ENCODE measurements around the gene GRAP2. TPM values are rescaled to one million over a fixed set of nuclear protein-coding genes. Genes with fewer than 3 reads are reported as not detected.

Gene GRAP2
- total RNA-seq, 4 donors from 2014 or later: 0.97 to 2.0 TPM; not detected in 2

DNA sequence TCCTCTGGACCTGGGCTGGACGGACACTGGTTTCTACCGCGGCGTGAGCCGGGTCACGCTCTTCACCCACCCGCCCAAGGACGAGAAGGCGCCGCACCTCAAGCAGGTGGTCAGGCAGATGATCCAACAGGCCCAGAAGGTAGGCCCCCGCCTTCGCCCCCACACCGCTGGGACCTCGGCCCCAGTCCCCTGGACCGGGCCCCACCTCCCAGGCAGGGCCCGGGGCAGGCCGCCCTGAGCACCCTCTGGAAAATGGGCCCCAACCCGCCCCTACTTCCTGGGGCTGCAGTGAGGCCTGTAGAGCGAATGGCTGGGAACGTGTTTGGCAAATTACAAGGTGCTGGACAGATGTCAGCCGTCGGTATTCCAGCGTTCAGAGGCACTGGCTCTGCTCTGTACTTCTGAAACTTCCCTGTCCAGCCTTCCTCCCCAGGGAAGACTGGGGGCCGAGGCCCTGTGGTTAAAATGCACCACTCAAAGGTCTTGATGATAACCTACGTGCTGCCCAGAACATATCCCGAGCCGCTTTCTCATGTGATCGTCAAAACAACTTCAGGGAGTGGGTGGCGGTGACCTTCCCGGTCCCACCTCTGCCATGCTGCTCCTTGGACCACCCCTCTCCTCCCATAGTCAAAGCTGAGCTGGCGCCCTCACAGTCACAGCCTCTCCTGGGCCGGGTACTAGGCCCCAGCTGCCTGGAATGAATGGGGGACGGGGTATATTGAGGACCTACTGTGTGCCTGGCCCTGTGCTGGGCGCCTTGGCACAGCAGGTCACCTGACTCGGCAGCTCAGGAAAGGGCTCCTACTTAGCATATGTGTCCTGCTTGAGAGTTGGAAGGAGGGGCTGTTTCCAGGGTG, 94.7 kb downstream of the GRAP2 start:
- H3K9me3 ChIP-seq: no peaks in the 10 kb centered on the region
- DNase-seq: no peak
- intact Hi-C loops (cut with DNase I; ENCODE audit: low total_unique reads): no loop called here
- no peak overlapping the region for H3K27ac ChIP-seq
- H3K36me3 ChIP-seq: no peaks in the 10 kb centered on the region
- H3K27me3 ChIP-seq: peaks cover 8 to 10% of the 10 kb centered on the region in 2 donors
- TF ChIP-seq POLR2A (IDR thresholded peaks at IDR 0.05): no peak
- TF ChIP-seq, protein P1, sequence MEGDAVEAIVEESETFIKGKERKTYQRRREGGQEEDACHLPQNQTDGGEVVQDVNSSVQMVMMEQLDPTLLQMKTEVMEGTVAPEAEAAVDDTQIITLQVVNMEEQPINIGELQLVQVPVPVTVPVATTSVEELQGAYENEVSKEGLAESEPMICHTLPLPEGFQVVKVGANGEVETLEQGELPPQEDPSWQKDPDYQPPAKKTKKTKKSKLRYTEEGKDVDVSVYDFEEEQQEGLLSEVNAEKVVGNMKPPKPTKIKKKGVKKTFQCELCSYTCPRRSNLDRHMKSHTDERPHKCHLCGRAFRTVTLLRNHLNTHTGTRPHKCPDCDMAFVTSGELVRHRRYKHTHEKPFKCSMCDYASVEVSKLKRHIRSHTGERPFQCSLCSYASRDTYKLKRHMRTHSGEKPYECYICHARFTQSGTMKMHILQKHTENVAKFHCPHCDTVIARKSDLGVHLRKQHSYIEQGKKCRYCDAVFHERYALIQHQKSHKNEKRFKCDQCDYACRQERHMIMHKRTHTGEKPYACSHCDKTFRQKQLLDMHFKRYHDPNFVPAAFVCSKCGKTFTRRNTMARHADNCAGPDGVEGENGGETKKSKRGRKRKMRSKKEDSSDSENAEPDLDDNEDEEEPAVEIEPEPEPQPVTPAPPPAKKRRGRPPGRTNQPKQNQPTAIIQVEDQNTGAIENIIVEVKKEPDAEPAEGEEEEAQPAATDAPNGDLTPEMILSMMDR (IDR thresholded peaks at IDR 0.05): no peak
- H3K4me3 ChIP-seq: no peak overlapping the region
- no peaks in the 10 kb centered on the region for H3K4me1 ChIP-seq

DNA sequence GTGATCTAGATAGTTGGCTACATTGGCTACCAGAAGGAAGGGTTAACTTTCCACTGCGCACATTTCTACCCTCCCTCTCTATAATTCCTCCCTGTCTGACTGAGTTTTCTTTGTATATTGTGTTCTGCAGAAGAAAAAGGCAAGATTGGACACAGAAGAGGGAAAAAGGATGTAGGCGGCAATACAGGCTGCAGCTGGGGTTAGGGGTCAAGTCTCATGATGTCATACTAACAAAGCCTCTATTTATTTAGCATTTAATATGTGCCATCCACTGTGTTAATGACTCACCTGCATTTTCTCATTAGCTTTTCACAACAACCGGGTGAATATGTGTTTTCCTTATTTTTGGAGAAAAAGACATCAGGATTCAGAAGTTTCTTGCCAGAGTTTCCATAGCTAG, 95.8 kb downstream of the GRAP2 start:
- DNase-seq: no peak
- H3K4me1 ChIP-seq: no peaks in the 10 kb centered on the region
- H3K36me3 ChIP-seq: no peaks in the 10 kb centered on the region
- no peak overlapping the region for H3K27ac ChIP-seq
- TF ChIP-seq POLR2A (IDR thresholded peaks at IDR 0.05): no peak
- TF ChIP-seq, protein P1 (IDR thresholded peaks at IDR 0.05): no peak
- peaks cover 8 to 10% of the 10 kb centered on the region in 2 donors for H3K27me3 ChIP-seq
- intact Hi-C loops (cut with DNase I; ENCODE audit: low total_unique reads): no loop called here
- H3K4me3 ChIP-seq: no peak overlapping the region
- no peaks in the 10 kb centered on the region for H3K9me3 ChIP-seq

DNA sequence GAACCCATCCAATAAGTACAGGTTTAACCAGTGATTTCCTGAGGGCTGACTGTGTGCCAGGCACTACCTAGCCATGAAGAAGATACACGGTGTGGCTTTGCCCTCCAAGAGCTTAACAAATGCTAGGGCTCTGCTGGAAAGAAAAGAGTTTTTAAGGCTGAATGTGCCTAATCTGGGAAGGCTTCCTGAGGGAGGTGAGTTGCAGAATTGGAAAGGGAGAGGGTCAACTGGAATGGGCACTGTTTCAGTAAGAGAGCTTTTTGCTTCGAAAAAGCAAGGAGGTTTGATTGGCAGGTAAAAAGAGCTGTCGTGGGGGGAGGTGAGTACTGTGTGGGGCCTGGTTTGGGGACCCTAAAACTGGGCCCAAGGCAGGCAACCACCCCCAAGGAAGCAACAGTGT, 96.5 kb downstream of the GRAP2 start:
- no peak for DNase-seq
- Histone ChIP-seq H3K27ac (no peak overlapping the region), H3K27me3 (peaks cover 8 to 10% of the 10 kb centered on the region in 2 donors), H3K9me3 (no peaks in the 10 kb centered on the region), H3K4me1 (no peaks in the 10 kb centered on the region), H3K4me3 (no peak overlapping the region), H3K36me3 (no peaks in the 10 kb centered on the region)
- intact Hi-C loops (cut with DNase I; ENCODE audit: low total_unique reads): no loop called here
- no peak for TF ChIP-seq POLR2A (IDR thresholded peaks at IDR 0.05)
- TF ChIP-seq, protein P1 (IDR thresholded peaks at IDR 0.05): no peak

DNA sequence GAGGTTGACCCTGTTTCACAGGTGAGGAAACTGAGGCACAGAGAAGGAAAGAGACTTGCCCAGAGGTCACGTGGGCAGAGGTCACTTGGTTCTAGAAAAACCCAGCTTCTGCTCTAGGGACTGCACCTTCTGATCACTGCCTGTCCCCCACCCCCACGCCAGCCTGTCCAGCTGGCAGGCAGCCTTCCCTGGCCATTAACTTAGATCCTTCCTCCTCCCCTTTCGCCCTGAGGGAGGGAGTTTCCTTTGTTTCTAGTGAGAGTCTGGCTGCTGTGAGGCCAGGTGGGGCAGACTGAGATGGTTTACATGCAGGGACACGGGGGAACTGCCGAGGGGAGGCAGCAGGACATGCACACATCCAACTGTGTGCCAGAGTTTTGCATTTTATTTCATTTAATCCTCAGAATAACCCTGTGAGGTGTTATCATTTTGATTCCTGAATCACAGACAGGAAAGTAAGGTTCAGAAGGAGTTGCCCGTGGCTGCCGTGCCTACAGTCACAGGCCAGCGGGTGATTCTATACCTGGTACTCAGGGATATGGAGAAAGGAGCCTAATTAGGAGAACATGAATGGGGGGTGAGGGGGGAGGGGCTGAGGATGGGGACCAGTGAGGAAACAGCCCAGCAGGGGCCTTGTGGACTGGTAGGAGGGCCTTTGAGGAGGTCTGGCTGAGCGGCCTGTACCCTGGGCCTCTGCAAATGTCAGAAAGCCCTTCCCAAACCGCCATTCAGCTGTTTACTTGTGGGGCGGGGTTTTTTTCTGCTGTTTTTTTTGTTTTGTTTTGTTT, 97.2 kb downstream of the GRAP2 start:
- H3K27ac ChIP-seq: no peak overlapping the region
- H3K9me3 ChIP-seq: no peaks in the 10 kb centered on the region
- H3K36me3 ChIP-seq: no peaks in the 10 kb centered on the region
- H3K4me1 ChIP-seq: no peaks in the 10 kb centered on the region
- TF ChIP-seq, protein P1 (IDR thresholded peaks at IDR 0.05): no peak
- TF ChIP-seq POLR2A (IDR thresholded peaks at IDR 0.05): no peak
- intact Hi-C loops (cut with DNase I; ENCODE audit: low total_unique reads): no loop called here
- peaks cover 8 to 10% of the 10 kb centered on the region in 2 donors for H3K27me3 ChIP-seq
- peak in 1 of 2 donors; percentile 21 for DNase-seq
- no peak overlapping the region for H3K4me3 ChIP-seq

All from uterus (tissue), 4 donors.